Left hindlimb (tissue), 1 donor: ENCODE results near the gene MALRD1.

ENCODE experiments used
- DNase-seq: peaks from one replicate; pipeline ENCODE4 v3.0.0-alpha.2; 2018

MALRD1 gene

DNA sequence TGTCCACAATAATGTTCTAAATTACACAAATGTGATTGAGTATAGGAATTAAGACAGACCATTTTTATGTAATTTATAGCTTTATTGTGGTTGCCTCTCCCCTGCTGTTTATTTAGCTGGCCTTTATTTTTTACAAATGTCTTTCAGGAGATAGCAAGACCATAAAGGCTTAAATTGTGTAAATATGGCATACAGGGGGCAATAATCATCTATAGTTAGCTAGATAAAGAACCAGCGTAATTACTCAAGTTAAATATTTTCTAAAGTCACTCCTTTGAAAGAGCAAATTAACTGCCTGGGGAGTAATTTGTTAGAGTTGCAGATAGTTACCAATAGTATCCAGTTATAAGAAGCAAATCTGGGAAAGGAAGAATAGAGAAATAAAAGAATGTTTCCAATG is at the start of gene MALRD1:
Gene MALRD1, plus strand, starts transcription at position 313 of the 400 bp plus-strand sequence. CDS start 138 bp downstream, outside the sequence.
- DNase-seq: no peak

DNA sequence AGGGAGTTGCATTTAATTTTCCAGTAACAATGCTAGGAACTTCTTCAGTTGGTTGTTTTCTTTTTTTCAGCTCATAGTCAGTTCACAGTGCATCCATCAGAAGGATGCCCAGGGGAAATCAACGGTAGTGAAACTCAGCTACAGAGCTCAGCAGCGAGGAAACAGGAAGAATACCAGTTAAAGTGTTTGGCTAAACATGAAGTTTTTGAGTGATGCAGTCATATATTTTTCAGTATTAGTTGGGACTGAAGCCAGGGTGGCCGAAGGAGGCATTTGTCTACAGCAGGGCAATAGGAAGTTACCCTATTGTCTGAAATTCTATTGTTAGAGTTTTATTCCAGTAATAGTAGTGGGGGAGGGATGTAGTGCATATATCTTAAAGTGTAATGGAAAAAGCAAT is 45.3 kb upstream of the MALRD1 start:
- DNase-seq: no peak

DNA sequence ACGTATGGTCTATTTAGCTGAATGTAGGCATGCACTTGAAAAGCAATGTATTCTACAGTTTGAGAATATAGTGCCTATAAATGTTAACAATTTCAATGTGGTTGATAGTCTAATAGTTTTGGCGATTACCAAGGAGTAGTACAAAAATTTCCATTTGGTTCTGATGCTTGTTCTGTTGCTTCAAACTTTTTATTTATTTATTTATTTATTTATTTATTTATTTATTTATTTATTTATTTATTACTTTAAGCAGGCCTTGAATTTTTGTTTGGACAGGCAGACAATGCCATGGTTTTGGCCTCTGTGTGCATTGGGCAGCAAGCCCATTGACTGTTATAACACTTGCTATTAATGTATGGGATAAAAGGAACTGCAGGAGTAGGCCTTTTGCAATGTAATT is 36.5 kb upstream of the MALRD1 start:
- DNase-seq: no peak

DNA sequence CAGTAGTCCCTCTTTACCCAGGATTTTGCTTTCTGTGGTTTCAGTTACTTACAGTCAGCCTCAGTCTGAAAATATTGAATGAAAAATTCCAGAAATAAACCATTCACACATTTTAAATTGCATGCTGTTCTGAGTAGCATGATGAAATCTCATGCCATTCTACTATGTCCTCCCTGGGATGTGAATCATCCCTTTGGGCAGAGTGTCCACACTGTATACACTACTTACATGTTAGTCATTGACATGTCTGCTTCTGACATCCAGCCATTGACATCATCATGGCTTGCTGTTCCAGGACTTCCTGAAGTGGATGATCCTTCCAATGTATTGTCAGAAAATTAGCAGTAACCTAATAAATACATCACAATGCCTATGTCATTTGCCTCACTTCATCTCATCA is 34.6 kb upstream of the MALRD1 start:
- no peak for DNase-seq

DNA sequence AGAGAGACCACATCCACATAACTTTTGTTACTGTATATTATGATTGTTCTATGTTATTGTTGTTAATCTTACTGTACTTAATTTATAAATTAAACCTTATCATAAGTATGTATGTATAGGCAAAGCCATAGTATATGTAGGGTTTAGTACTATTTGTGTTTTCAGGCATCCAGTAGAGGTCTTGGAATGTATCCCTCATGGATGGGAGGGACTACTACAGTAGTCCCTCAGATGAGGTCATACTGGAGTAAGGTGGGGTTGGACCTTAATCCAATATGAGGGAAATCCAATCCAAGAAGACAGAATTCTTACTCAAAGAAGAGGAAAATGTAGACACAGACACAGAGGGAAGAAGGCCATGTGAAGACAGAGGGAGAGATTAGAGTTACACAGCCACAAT is 34.1 kb upstream of the MALRD1 start:
- no peak for DNase-seq

DNA sequence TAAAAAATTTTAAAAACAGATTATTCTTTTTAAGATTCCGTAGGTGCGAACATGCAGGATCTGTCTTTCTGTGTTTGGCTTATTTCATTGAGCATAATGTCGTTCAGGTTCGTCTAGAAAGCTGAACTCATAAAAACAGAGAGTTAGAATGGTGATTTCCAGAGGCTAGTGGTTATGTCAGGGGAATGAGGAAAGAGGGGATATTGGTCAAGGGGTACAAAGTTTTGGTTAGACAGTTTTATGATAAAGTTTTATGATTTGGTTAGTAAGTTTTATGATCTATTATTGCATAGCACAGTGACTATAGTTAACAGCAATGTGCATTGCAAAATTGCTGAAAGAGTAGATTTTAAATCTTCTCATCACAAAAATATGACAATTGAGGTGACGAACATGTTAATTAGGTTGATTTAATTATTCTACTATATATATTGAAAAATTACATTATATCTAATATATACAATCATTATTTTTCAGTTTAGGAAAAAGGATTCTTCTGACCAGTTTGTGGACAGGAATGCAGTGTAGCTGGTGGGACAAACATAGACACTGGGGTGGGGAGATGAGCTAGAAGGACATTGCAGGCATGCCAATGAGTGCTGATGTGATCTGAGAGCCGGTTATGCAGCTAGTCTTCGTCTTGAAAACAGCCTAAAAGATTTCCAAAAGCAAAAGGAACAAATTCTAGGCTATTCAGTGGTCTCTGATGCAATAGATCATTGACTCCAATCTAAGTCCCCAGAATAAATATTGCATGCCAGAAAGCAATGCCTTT is 31.3 kb upstream of the MALRD1 start:
- DNase-seq: no peak

DNA sequence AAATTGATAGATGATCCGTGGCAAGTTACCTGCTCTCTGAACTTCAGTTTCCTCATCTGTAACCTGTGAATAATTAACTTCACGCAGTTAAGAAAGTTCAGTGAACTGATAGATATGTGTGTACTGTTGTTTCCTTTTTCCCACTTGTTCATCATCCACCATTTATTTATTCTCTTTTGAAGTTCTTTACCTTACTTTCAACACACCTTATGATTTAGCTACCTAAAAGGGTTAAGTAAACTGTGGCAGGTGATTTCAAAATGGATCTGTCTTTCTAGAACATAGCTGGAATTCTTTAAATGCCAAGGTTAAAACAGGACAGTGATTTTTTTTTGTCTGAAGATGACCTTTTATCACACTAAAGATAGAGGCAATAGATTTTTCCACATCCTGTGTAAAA is 27.4 kb upstream of the MALRD1 start:
- no peak for DNase-seq

DNA sequence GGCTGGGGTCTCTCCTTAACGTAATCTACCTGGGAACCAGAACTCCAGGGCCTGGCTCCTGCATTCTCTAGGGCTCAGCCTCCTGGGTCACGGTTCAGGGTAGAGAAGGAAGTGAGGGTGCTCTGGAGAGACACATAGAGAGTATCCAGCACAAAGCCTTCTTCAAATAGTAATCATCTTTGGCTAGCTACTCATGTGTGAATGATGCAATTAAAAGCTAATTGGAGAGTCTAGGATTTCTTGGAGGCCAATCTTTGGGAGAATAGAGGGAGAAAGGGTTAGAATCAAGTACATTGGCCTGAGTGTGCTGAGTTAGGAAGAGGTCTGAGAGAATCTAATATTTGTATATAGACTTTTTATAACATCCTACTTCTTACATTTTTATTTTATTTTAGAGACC is 24.0 kb upstream of the MALRD1 start:
- no peak for DNase-seq

DNA sequence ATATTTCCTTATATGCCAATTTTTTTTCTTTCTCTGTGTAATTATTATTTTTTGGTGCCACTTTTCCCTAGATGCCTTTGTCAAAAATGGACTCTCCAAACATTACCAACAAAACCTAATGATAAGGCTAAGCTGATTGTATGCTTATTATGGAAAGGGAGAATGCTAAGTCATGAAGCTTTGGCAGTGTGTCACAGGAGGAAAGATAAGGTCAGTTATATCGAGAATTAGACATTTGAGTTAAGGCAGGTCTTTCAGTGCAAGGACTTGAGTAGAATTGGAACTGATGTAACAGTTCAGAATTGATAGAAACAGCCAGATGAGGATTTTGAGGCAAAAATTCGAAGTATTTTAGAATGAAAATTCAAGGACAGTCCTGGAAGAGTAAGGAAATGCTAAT is 16.8 kb upstream of the MALRD1 start:
- no peak for DNase-seq

DNA sequence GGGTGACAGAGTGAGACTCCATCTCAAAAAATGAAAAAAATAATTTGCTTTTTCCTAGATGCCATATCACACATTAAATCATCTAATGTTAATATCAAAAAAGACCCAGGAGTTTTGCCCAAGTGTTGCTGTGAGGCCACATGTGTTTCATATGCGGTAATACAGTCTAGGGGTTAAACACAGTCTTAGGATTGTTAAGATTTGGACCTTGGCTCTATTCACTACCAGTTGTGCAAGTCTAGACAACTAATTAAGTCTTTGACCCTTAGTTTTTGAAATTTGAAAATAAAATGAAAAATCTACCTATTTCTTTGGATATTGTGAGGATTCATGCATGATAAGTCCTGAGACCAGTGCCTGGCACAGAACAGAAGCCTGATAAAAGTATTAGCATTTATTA is 14.9 kb upstream of the MALRD1 start:
- DNase-seq: no peak

DNA sequence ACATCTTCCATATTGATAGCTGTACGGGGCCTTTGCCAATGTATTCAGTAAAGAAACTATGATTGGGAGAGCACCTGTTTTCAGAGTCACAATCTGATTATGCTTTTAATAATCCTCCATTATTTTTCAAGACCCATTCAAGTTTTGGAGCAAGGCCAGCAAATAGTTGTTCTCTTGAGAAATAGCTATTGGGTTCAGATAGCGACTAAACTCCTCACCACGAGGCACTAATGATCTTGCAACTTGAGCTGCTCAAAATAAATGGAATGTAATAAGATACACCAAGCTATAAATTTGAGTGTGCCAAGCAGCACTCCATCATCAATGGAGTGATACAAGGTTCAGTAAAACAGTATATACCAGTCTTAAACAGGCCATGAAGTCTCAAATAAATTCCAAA is 7.4 kb upstream of the MALRD1 start:
- DNase-seq: no peak

DNA sequence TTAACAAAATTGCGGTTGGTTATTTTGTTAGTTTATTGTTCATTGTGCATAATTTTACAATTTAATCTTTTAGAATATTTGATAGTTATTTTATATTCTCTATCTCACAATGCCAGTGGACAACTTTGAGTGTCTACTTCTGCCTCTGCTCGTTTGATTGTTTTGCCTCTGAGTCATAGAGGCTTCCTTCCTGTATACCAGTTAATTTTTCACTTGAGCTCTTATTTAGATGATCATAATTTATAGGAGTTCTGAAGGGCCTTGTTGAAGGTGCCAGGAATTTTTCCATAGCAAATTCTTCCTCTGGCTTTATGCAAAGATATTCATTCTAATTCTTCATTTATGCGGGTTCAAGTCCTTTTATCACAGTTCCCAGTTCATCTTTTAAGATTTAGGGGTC is 5.2 kb upstream of the MALRD1 start:
- DNase-seq: no peak

DNA sequence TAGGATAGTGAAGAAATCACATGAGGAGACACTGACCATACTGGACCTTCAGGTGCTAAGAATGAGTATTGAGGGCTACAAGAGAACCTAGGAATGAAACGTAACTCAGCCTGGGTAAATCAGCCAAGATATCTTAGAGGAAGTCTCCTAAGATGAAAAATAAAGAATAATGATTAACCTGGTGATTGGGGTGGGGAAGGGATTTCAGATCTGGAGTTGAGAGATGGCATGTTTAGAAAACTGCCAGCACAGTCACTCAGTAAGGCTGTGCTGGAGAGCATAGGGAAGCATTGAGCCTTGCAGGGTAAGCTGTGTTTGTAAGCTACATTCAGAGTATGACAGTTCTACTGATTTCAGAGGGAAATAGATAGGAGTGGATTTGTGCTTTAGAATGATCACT is 1.9 kb upstream of the MALRD1 start:
- no peak for DNase-seq

DNA sequence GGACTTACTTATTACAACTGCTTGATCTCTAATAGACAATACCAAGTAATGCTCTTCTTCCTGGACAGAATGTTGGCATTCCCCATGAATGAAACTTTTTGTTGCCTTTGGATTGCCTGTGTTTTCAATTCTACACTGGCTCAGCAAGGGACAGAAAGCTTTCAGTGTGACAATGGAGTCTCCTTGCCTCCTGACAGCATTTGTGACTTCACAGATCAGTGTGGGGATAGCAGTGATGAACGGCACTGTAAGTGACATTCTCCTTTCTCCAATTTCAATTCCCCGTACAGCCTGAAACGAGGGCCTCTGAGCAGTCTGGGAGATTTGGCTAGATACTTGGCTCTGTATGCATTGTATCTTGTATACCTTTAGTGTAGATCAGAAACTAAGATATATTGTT is 290 bp downstream of the MALRD1 start:
- no peak for DNase-seq

DNA sequence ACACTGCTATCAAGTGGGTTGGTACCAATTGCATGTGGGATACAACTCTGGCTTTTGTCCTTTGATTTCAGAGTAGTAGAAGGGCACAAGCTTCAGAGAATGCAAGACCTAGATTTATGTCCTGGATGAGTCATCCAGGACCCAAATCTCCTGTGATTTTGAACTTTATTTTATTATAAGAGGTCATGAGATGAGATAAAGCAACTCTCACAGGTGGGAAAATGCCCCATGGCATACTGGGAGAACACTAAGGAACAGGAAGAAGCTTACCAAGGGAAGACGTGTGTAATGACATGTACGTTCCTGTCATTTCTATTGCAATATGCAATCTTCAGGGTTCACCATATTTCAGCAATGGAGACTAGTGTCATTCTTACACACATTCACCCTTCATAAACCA is 966 bp downstream of the MALRD1 start:
- DNase-seq: no peak

DNA sequence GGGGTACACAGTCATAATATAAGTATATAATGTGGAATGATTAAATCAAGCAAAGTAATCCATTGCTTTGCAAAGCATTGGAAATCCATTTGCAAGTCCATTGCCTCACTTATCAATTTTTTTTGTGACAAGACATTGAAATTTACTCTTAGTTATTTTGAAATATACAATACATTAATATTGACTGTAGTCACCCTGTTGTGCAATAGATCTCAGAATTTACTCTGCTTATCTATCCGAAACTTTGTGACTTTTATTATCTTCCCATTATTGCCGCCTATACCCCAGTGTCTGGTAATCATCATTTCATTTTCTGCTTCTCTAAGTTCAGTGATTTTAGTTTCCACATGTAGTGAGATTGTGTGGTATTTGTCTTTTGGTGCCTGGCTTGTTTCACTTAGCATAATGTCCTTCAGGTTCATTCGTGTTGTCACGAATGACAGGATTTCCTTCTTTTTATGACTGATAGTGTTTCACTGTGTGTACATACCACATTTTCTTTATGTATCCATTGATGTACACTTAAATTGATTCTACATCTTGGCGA is 5.8 kb downstream of the MALRD1 start:
- DNase-seq: no peak

DNA sequence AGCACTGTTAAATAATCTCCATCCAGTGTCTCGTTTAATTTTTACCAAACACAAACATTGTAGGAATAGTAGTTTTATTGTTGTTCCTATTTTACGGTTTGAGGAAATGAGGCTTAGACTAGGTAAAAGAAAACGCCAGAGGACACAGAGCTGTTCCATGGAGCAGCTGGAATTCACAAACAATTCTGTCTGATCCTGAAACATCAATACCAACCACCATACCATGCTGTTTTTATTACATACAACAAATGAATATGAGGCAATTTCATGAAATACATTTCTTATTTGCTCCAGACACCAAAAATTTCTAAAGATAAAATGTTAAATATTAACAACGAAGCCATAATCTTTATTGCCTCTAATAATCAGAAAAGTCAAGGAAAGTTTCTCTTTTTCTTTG is 9.4 kb downstream of the MALRD1 start:
- DNase-seq: no peak

DNA sequence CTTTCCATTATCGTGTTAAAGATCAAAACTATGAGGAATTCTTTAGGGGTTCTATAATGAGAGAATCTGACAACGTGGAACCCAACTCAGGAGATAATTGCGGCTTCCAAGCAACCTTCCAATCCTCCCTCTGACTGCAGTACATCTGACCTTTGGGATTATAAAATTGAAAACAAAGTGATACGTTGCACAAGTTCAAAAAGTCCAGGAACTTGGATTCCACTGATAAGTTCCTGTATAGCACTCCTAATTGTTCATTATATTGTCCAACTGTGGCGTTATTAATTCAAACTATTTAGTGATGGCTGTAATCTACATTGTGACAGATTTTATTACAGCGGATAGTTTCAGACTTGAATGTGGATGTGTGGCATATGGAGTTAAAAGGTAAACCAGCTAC is 15.4 kb downstream of the MALRD1 start:
- no peak for DNase-seq

DNA sequence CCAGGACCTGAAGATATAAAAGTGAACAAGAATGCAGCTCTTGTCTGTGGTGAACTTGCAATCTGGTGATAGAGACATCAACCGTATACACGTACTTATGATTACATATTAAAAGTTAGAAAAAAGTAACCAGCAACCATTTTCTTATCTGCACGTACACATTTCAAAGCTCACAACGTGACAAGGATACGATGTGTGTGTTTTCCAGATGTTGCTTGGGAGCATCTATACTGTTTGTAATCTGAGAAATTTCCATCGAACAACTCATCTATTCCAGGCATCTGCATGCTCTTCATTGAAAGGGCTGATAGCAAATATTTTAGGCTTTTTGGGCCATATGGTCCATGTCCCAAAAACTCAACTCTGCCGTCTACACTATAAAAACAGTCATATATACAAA is 23.3 kb downstream of the MALRD1 start:
- DNase-seq: no peak

DNA sequence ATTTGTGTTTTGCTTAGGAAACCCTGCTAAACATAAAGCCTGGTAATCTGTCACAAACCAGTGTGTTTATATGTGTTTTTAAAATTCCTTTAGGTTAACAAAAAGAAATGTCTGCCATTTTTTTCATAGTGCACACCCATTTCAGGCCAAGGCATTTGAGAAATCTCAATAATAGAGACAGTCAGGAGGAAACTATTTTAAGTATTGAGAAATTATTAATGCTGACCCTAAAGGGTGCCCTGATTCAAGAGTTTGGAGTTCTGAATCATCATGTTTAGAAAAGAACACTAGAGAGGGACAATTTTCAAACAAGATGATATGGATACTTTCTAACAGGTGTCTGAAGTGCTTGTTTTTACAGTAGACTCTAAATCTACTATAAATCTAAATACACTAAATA is 28.7 kb downstream of the MALRD1 start:
- DNase-seq: no peak

DNA sequence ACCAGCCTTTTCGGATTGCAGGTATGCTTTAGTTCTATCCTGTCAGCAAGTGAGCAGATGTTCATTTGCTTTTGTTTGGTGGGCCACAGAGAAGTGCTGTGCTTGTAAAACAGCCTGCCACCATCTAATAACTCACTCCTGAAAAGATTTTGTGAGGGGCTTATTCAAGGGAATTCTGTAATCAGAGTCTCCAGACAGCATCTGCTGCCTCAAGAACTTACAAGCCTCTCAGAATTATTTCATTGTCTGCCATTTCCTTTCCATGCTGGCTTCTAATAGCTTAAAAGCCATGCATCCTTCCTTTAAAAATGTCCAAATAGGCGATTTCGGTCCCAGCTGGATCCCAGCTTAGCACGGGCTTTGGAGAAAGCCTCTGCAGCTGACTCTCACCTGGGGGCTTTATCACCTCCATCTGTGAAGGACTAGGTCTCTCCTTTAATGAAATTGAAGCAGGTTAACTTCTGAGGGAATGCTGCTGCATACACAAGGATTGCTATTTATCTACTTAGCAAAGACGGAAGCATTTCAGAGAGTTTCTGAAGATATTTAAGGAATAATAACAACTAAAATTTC is 48.0 kb downstream of the MALRD1 start:
- DNase-seq: no peak

DNA sequence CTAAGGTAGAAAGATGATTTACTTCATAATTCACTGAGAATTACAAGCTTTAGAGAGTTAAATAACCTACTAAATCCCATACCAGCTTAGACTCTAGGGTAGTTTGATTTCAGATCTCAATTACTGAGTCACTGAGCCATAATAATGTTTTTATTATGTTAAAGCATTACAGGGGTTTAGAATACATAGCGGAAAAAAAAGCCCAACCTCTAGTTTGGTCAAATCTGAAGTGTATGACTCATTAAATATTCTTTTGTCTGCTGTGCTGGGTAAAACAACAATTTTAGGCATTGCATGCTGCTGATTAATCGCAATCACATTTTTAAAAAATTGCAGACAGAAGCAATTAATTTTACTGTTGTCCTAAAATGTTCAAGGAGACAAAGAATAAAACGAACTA is 48.5 kb downstream of the MALRD1 start:
- DNase-seq: no peak

DNA sequence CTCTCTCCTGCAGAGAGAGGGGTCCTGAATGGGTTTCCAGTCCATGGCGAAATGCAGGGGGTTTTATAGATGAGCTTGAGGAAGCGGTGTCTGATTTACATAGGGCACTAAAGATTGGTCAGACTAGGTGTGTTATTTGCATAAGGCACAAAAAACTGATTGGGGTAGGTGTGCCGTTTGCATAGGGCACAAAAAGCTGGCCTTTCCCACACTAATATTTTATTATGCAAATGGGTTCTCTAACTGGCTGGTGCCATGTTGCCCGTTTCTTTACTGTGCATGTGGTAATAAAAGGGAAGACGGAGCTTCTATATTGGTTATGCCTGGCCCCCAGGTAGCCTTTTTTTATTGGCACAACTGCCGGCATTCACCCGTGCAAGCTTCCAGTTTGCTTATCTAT is 50.2 kb downstream of the MALRD1 start:
- no peak for DNase-seq

DNA sequence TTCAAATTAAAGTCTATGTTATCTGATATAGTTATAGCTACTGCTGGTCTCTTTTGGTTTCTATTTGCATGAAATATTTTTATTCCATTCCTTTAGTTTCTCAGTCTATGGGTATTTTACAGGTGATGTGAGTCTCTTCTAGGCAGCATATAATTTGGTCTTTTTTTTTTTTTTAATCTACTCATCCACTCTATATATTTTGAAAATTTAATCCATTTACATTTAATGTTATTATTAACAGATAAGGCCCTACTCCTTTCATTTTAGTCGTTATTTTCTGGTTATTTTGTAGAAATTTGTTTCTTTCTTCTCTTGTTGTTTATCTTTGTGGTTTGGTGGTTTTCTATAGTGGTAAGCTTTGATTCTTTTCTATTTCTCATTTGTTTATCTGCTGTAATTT is 58.8 kb downstream of the MALRD1 start:
- DNase-seq: no peak
